CD4-positive, alpha-beta T cell (primary cell): ENCODE data around the gene CNNM2. TPM values are rescaled to one million over a fixed set of nuclear protein-coding genes. Genes with fewer than 3 reads are reported as not detected.
"Not testable (repeated sequence)": the region's sequence is repeated elsewhere in the genome, so short reads cannot be mapped to it uniquely, and the experiment has no call there.

Experiments
- ATAC-seq: fragments of 200-7000 bp; cut with Tn5 transposase; one replicate; pipeline ENCODE4 v1.10.0; 2022; ENCODE audit warnings: mild to moderate bottlenecking; ENCODE audit not compliant: poor library complexity
- CTCF ChIA-PET: fragments of 350-600 bp; sonication (Branson Sonifier 250); formaldehyde crosslinking; loops from one replicate; lab custom pipeline; 2021; ENCODE audit warnings: antibody characterized with exemption, inconsistent platforms; lab: Charles Lee
- POLR2A ChIA-PET: fragments of 350-600 bp; sonication (Branson Sonifier 250); formaldehyde crosslinking; loops from one replicate; lab custom pipeline; 2021; ENCODE audit warnings: antibody characterized with exemption, inconsistent platforms; lab: Charles Lee
- DNase-seq, 14 experiments: peaks; one replicate each; pipeline ENCODE4 v3.0.0-alpha.2; 2013 to 2020; ENCODE audit warnings: mixed read lengths in 2 of 14
- H3K27ac ChIP-seq, 2 donors: one replicate each; pipeline versions ENCODE4 v1.5.1 to v1.7.0; 2013; ENCODE audit warnings: low read length in 2 of 2, low read depth in 1 of 2, mild to moderate bottlenecking in 1 of 2
- H3K27me3 ChIP-seq, 2 experiments: 1 replicate in 1 of 2; 2 replicates in 1 of 2; pipeline versions ENCODE4 v1.6.1 to v1.7.0; 2013; ENCODE audit warnings: low read length in 2 of 2, control low read depth in 1 of 2, mild to moderate bottlenecking in 1 of 2, moderate library complexity in 1 of 2; ENCODE audit not compliant: insufficient read depth in 2 of 2, control insufficient read depth in 1 of 2
- H3K36me3 ChIP-seq: one replicate; pipeline ENCODE4 v1.6.1; 2013; ENCODE audit warnings: low read length, control low read depth; ENCODE audit not compliant: insufficient read depth
- H3K4me1 ChIP-seq: one replicate; pipeline ENCODE4 v1.6.1; 2013; ENCODE audit warnings: low read length, control low read depth; ENCODE audit not compliant: insufficient read depth
- H3K4me3 ChIP-seq: one replicate; pipeline ENCODE4 v1.5.1; 2013; ENCODE audit warnings: mild to moderate bottlenecking, low read length, moderate library complexity
- H3K9me3 ChIP-seq, 2 experiments: 1 replicate in 1 of 2; 2 replicates in 1 of 2; pipeline versions ENCODE4 v1.6.1 to v1.7.0; 2013; ENCODE audit warnings: low read length in 2 of 2, mild to moderate bottlenecking in 2 of 2, control low read depth in 1 of 2, moderate library complexity in 1 of 2; ENCODE audit not compliant: control insufficient read depth in 1 of 2, insufficient read depth in 1 of 2
- H3K27ac Mint-ChIP-seq: one replicate; pipeline ENCODE4 v1.8.0; 2020; ENCODE audit warnings: mixed read lengths
- H3K27me3 Mint-ChIP-seq: one replicate; pipeline ENCODE4 v1.8.0; 2021; ENCODE audit warnings: mixed read lengths
- H3K36me3 Mint-ChIP-seq: one replicate; pipeline ENCODE4 v1.8.0; 2021; ENCODE audit warnings: low read depth, mixed read lengths
- H3K4me1 Mint-ChIP-seq: one replicate; pipeline ENCODE4 v1.8.0; 2021; ENCODE audit warnings: low read depth, mixed read lengths
- H3K4me3 Mint-ChIP-seq: one replicate; pipeline ENCODE4 v1.8.0; 2020; ENCODE audit warnings: mild to moderate bottlenecking, mixed read lengths
- H3K9me3 Mint-ChIP-seq: one replicate; pipeline ENCODE4 v1.8.0; 2020; ENCODE audit warnings: mixed read lengths
- intact Hi-C, 2 experiments: fragments of 100-400 bp; cut with DNase I in 1 of 2; cut with micrococcal nuclease in 1 of 2; formaldehyde crosslinking; loops; one replicate each; pipeline versions ENCODE4 v1.15.1 to v1.9.0; 2023 to 2025; cut with DNase I, micrococcal nuclease
- total RNA-seq, 174 experiments: library from RNA in 2 of 174; stranded (reverse) in 2 of 174; gene quantifications; one replicate each; pipeline ENCODE4 v1.2.3 and lab custom pipeline; 2021 to 2026
- TF ChIP-seq, protein P1 (sequence below): fragments of 200-600 bp; IDR thresholded peaks from one replicate; pipeline ENCODE4 v1.8.0; 2022; ENCODE audit warnings: antibody characterized with exemption, mild to moderate bottlenecking

CNNM2 gene
- total RNA-seq, 2 experiments from 2014 or later, result 8.4 to 8.9 TPM

DNA sequence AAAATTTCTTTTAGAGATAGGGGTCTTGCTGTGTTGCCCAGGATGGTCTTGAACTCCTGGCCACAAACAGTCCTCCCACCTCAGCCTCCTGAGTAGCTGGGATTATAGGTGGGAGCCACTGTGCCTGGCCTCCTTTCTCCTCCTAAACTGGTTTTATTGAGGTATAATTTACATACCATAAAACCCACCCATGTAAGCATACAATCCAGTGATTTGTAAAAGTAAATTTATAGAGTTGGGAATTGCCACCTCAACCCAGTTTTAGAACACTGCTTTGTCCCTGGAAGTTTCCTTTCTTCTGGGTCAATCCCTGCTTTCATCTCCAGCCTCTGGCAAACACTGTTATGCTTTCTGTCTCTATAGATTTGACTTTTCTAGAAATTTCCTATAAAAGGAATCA is 49.0 kb downstream of the CNNM2 start:
- CTCF ChIA-PET, result interaction anchor here (0.6 kb wide), 1 partner anchor 10 kb away, joined by 3 read pairs; no protein-coding TSS in a partner anchor

DNA sequence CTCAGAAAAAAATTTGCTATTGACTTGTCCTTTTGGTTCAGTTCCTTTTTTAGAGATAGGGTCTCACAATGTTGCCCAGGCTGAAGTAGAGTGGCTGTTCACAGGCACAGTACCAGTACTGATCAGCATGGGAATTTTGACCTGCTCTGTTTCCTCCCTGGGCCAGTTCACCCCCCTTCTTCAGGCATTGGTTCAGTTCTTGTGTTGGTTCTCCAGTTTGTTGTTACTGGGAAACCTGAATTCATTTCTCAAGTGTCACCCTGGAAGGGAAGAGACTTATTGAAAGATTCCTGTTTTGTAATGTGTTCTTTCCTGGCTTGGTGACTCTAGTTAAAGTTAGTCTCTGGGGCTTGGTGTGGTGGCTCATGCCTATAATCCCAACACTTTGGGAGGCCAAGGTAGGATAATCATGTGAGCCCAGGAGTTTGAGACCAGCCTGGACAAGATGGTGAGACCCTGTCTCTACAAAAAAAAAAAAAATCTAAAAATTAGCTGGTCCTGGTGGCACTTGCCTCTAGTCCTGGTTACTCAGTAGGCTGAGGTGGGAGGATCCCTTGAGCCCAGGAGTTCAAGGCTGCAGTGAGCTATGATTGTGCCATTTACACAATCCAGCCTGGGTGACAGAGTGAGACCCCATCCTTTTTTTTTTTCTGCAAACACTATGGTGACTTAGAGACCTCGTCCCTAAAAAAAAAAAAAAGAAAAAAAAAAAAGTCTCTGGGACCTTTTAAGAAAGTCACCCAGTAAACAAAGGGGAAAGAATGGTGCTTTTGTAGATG is 52.7 kb downstream of the CNNM2 start:
- H3K9me3 Mint-ChIP-seq, result no peaks in the 10 kb centered on the region
- no peaks in the 10 kb centered on the region for H3K4me1 ChIP-seq
- no peak for DNase-seq
- no peaks in the 10 kb centered on the region for H3K27me3 Mint-ChIP-seq
- H3K4me3 ChIP-seq, result no peak overlapping the region
- H3K27ac ChIP-seq, result no peak overlapping the region
- peaks cover 16% of the 10 kb centered on the region for H3K4me1 Mint-ChIP-seq
- intact Hi-C loops, result no loop called here
- H3K27ac Mint-ChIP-seq, result no peak overlapping the region
- no peaks in the 10 kb centered on the region for H3K27me3 ChIP-seq
- no peaks in the 10 kb centered on the region for H3K9me3 ChIP-seq
- CTCF ChIA-PET, result no interaction called here
- TF ChIP-seq, protein P1, sequence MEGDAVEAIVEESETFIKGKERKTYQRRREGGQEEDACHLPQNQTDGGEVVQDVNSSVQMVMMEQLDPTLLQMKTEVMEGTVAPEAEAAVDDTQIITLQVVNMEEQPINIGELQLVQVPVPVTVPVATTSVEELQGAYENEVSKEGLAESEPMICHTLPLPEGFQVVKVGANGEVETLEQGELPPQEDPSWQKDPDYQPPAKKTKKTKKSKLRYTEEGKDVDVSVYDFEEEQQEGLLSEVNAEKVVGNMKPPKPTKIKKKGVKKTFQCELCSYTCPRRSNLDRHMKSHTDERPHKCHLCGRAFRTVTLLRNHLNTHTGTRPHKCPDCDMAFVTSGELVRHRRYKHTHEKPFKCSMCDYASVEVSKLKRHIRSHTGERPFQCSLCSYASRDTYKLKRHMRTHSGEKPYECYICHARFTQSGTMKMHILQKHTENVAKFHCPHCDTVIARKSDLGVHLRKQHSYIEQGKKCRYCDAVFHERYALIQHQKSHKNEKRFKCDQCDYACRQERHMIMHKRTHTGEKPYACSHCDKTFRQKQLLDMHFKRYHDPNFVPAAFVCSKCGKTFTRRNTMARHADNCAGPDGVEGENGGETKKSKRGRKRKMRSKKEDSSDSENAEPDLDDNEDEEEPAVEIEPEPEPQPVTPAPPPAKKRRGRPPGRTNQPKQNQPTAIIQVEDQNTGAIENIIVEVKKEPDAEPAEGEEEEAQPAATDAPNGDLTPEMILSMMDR, result no peak
- no peaks in the 10 kb centered on the region for H3K36me3 ChIP-seq
- no peaks in the 10 kb centered on the region for H3K36me3 Mint-ChIP-seq
- no peak for ATAC-seq
- POLR2A ChIA-PET, result no interaction called here
- no peak overlapping the region for H3K4me3 Mint-ChIP-seq

More for the DNA sequence above, 49.0 kb downstream of the CNNM2 start:
- Histone ChIP-seq H3K27me3 (no peaks in the 10 kb centered on the region), H3K4me3 (no peak overlapping the region), H3K27ac (no peak overlapping the region), H3K9me3 (no peaks in the 10 kb centered on the region), H3K36me3 (no peaks in the 10 kb centered on the region), H3K4me1 (no peaks in the 10 kb centered on the region)
- Mint-ChIP-seq H3K4me3 (no peak overlapping the region), H3K27me3 (no peaks in the 10 kb centered on the region), H3K36me3 (no peaks in the 10 kb centered on the region), H3K27ac (no peak overlapping the region), H3K9me3 (no peaks in the 10 kb centered on the region), H3K4me1 (peaks cover 7% of the 10 kb centered on the region)
- ATAC-seq (no peak), DNase-seq (no peak)
- TF ChIP-seq, protein P1, result no peak
- intact Hi-C loops, result no loop called here
- POLR2A ChIA-PET, result no interaction called here

DNA sequence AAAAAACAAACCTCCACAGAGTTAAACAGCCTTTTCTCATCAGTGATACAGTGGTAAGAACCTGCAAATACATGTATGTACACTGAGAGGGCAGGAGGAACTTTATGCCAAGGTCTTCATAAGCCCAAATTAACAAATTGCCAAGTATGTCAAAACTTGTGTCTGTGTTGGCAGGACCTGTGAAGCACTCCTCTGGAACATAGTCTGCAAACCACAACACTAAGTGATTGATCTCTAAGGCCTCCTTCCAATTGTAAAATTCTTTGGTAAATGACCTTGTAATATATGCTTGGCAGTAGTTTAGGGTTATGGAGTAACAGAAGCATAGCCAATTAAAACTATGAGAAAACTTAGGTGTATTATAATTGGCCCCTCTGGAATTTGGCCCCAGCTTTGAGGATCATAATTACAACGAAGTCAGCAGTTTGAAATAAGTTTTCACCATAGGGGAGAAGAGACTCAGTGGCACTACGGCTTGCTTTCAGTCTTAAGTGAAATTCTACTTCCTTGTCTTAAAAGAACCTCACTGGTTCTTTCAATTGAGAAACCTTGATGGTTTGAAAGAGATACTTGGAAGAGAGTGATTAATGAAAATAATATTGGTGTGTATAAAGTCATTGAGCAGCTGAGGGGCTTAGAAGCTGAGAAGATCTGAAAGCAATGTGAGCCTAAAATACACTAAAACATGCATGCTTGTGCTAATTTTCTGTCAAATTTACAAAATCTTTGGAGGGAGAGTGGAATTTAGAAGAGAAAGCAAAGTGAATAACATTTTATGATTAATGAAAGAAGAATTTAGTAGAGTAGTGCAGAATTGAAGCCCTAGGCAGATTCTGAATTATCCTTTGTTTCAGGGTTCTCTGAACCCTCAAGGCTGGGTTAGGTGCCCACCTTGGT is 57.6 kb downstream of the CNNM2 start:
- no peaks in the 10 kb centered on the region for H3K9me3 Mint-ChIP-seq
- H3K4me1 Mint-ChIP-seq, result peaks cover 20% of the 10 kb centered on the region
- Histone ChIP-seq H3K36me3 (no peaks in the 10 kb centered on the region), H3K4me1 (no peaks in the 10 kb centered on the region), H3K9me3 (no peaks in the 10 kb centered on the region), H3K4me3 (no peak overlapping the region), H3K27me3 (no peaks in the 10 kb centered on the region), H3K27ac (no peak overlapping the region)
- TF ChIP-seq, protein P1, result no peak
- no peak overlapping the region for H3K27ac Mint-ChIP-seq
- no peak overlapping the region for H3K4me3 Mint-ChIP-seq
- intact Hi-C loops, result no loop called here
- ATAC-seq (no peak), DNase-seq (no peak)
- ChIA-PET CTCF (interaction anchor here (0.7 to 1.1 kb wide), 3 partner anchors 10 to 1562 kb away, joined by 3 to 4 read pairs (median 3); no protein-coding TSS in a partner anchor), POLR2A (no interaction called here)
- no peaks in the 10 kb centered on the region for H3K27me3 Mint-ChIP-seq
- no peaks in the 10 kb centered on the region for H3K36me3 Mint-ChIP-seq

DNA sequence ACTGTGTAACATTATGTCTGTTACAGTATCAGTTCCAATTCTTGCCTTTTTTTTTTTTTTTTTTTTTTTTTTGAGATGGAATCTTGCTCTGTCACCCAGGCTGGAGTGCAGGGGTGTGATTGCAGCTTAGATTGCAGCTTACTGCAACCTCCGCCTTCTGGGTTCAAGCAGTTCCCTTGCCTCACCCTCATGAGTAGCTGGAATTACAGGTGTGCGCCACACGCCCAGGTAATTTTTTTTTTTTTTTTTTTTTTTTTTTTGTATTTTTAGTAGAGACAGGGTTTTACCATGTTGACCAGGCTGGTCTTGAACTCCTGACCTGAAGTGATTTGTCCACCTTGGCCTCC is 58.3 kb downstream of the CNNM2 start:
- H3K27me3 Mint-ChIP-seq, H3K4me3 ChIP-seq, intact Hi-C loops, H3K27ac Mint-ChIP-seq, H3K9me3 Mint-ChIP-seq, ATAC-seq, H3K4me3 Mint-ChIP-seq, H3K36me3 ChIP-seq, H3K9me3 ChIP-seq, H3K27ac ChIP-seq, DNase-seq, H3K4me1 ChIP-seq, H3K27me3 ChIP-seq, H3K36me3 Mint-ChIP-seq: not testable (repeated sequence)
- ChIA-PET POLR2A (interaction anchor here (0.6 kb wide), 1 partner anchor 8 kb away, joined by 4 read pairs; no protein-coding TSS in a partner anchor), CTCF (interaction anchor here (0.6 to 0.7 kb wide), 2 partner anchors 10 to 1563 kb away, joined by 3 to 4 read pairs; no protein-coding TSS in a partner anchor)
- peaks cover 20% of the 10 kb centered on the region for H3K4me1 Mint-ChIP-seq
